ENCODE data around the gene ADSS1.

The ADSS1 gene

DNA sequence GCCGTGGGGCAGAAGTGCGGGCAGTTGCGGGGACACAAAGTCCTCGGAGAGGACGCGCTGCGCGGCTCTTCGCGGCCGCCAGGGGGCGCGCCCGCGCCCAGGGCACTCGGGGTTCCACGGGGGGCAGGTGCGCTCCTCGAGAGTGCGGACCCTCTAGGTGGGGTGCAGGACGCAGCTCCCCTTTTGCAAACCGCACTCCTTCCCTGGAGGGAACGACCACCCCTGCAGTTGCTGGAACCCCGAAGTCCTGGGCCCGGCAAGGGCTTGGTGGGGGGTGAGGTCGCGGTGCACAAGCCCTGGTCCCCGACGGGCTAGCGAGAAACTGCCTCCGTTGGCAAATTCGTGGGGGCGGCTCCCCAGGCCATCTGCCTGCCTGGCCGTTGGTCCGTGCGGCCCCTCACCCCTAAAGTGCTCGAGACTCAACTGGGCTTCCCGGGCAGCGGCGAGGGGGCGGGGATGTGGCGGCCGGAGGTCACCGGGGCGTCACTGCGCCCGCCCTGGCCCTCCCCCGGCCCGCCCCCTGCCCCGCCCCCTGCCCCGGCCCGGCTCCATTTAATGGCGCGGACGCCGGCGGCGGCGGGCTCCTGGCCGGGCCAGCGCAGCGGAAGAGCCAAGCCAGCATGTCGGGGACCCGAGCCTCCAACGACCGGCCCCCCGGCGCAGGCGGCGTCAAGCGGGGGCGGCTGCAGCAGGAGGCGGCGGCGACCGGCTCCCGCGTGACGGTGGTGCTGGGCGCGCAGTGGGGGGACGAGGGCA is at the start of gene ADSS1:
ADSS1 (plus strand) TSS at position 579 of the 756 bp plus-strand sequence; CDS start at position 621, 42 bp downstream.
- DNase-seq (ENCODE audit: low read depth): peak; percentile 36

DNA sequence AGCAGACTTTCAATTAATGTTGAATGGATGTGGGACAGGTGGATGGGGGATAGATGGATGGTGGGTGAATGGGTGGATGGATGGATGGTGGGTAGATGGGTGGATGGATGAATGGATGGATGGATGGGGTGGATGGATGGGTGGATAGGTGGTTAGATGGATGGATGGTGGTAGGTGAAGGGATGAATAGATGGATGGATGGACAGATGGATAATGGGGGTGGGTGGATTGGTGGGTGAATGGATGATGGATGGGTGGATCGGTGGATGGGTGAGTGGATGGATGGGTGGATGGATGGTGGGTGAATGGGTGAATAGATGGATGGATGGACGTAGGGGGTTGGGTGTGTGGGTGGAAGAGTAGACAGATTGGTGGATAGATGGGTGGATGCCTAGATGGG is 48.6 kb upstream of the ADSS1 start:
- DNase-seq (ENCODE audit: low read depth): no peak

GRCh38 chr14:104676130-104676693 is 47.8 kb upstream of the ADSS1 start:
- no peak for DNase-seq (ENCODE audit: low read depth)

- no peak for DNase-seq (ENCODE audit: low read depth)
These were observed 47.1 kb upstream of the ADSS1 start for GRCh38 chr14:104676694-104677511.

- DNase-seq (ENCODE audit: low read depth): peak; percentile 40
These were observed 46.3 kb upstream of the ADSS1 start for GRCh38 chr14:104677512-104678332.

DNA sequence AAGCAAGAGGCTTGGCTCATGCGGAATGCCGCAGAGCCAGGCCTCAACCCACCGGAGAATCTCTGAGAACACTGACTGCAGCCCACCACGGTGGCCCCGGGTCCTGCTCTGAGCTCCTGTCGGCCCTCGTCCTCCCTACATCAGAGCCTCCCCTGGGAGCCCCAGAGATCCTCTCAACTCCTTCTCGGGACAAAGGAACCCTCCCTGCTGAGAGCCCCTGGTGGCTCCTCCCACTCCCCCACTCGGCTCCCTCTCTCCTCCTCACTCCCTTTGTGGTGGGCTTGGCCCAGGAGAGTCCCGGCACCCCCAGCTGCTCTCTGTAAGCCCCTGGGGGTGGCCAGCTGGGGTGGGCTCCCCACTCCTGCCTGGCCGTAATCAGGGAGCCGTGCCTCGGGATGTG is 45.7 kb upstream of the ADSS1 start:
- no peak for DNase-seq (ENCODE audit: low read depth)

DNA sequence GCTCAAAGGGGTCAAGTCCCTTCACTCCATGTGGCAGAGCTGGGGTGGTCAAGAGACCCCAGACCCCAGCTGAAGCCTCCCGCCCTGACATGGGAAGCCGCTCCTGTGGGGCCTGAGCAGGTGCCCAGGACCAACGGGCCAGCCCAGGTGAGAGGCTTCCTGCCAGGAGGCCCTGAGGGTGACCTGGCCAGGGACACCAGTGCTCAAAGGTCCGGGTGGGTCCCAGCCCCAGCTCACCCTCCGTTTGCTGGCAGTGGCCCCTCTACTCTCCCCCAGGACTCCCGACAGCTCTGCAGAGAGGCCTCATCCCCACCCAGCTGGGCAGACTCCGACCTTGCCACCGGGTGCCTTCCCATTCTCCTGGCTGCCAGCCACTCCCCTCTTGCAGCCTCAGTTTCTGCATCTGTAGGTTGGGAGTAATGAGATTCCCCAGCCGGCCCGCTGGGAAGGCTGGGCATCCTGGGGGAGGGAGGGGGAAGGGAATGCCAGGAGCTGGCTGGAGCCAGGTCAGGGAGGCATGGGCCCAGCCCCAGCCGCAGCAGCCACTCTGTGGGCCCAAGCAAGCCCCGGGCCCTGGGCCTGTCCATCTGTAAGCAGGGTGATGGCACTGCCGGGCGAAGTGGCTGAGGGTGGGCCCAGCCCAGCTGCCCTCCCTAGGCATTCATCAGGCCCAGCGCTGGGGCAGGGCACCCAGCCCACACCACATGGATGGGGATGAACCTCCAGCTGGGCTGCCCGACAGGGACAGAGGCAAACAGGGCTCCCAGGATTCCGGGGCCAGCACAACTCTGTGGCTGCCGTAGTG is 44.9 kb upstream of the ADSS1 start:
- no peak for DNase-seq (ENCODE audit: low read depth)

- no peak for DNase-seq (ENCODE audit: low read depth)
These were observed 43.8 kb upstream of the ADSS1 start for GRCh38 chr14:104680056-104680805.

DNA sequence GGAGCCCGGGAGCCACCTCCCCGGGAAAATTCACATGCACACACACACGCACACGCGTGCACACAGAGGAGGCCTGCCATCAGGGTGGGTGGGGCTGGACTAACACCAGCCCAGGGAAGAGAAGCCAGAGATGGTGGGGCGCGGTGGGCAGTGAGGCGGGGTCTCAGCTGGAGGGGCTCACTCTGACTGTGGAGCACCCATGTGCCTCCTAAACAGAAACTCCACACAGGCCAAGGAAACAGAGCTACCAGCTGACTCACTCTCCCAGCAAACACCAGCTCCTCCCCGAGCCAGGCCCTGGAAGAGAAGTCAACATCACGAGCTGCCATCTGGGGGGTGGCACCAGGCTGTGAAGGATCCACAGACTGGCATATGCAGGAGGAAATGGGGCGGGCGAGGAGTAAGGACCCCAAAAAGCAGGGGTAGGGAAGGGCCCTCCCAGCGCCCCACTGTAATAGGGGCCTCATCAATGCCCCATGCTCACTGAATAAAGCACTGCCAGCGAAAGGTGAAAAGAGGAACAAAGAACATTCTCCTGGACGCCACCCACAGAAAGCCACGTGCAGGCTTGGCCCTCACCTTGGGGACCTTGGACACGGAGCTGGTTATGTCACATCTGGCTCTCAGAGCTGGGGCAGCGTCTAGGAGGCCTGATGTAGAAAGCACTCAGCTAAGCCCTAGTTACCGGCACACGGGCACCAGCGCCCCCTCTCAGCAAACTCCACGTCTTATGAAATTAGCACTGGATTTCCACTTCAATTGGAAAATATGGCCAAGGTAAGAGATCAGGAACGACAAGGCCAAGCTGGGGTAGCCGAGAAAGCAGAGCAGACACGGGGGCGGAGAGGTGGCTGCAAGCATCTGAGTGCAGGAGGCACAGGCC is 43.0 kb upstream of the ADSS1 start:
- no peak for DNase-seq (ENCODE audit: low read depth)

DNA sequence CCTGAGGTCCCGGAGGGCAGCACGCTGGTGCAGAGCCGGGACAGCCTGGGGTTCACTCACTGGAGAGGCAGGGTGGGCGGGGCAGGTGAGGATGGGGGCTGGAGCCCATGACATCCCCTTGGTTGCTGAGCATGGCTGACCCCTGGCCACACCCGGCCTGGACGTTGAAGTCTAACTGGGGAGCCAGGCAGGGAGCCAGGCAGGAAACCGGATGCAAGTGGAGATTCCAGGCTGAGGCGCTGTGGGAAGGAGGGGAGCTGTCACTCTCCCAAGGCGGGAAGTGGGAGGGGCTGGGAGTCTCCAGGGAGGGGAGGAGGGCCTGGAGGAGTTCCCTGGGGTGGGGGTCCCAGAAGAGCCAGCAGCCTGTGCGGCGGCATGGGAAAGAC is 42.3 kb upstream of the ADSS1 start:
- DNase-seq (ENCODE audit: low read depth): no peak

GRCh38 chr14:104682107-104682593 is 41.9 kb upstream of the ADSS1 start:
- no peak for DNase-seq (ENCODE audit: low read depth)

DNA sequence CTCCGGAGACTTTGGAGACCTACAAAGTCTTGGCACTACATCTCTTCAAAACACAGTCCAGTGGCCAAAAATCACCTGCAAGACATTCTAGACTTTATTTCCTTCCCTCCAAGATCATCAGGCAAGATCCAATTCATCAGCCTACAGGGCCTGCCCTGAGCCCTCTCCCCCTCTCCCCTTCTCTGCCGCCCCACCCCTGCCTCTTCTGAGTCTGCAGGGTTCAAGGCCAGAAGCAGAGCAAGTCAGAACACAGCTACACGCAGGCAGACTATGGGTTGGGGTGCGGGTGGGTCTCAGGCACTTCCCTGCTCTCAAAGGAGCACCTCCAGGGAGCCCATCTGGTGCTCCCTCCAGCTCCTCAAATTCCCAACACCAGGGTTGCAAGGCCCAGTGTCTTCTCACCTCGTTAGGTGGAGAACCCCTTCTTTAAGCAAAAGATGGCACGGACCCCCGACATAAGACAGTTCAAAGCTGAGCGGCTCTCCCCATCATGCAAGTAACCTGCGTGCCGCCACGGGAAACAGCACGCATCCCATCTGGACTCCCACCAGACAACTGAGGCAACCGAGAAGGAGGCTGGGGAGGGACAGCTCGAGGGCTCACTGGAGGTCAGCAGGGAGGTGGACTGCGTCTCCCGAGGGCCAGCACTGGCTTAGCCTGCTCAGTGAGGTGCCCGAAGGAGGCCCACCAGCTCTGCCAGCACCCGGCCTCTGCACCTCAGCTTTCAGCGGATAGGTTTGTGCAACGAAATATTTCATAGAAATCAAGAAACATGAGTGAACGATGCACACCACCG is 40.2 kb upstream of the ADSS1 start:
- no peak for DNase-seq (ENCODE audit: low read depth)

GRCh38 chr14:104684449-104684821 is 39.6 kb upstream of the ADSS1 start:
- no peak for DNase-seq (ENCODE audit: low read depth)

GRCh38 chr14:104685216-104685997 is 38.6 kb upstream of the ADSS1 start:
- DNase-seq (ENCODE audit: low read depth): no peak

- no peak for DNase-seq (ENCODE audit: low read depth)
These were observed 37.9 kb upstream of the ADSS1 start for GRCh38 chr14:104685998-104686610.

GRCh38 chr14:104686624-104687517 is 37.2 kb upstream of the ADSS1 start:
- DNase-seq (ENCODE audit: low read depth): no peak
